MM.1S (cell line): ENCODE data around the gene ATG14.
"Not testable (repeated sequence)": the region's sequence is repeated elsewhere in the genome, so short reads cannot be mapped to it uniquely, and the experiment has no call there.

ENCODE experiments used
- DNase-seq: peaks from one replicate; pipeline ENCODE4 v3.0.0-alpha.2; 2015
- H2AFZ ChIP-seq: fragments of 300-600 bp; sonication (generic); 2 replicates; pipeline ENCODE4 v1.6.0; 2016; ENCODE audit warnings: antibody characterized with exemption, low read length
- H3F3A ChIP-seq: fragments of 300-600 bp; sonication (generic); 2 replicates; pipeline ENCODE4 v1.6.1; 2016; ENCODE audit warnings: mild to moderate bottlenecking, antibody characterized with exemption, low read length, moderate library complexity, mixed read lengths; ENCODE audit not compliant: insufficient read depth
- H3K27ac ChIP-seq: fragments of 300-600 bp; sonication (generic); 2 replicates; pipeline ENCODE4 v1.5.1; 2016; ENCODE audit warnings: mild to moderate bottlenecking, low read length
- H3K27me3 ChIP-seq: fragments of 300-600 bp; sonication (generic); replicated peaks from 2 replicates; pipeline ENCODE4 v1.6.0; 2016; ENCODE audit warnings: low read length; ENCODE audit not compliant: insufficient read depth
- H3K36me3 ChIP-seq: fragments of 300-600 bp; sonication (generic); replicated peaks from 2 replicates; pipeline ENCODE4 v1.6.1; 2016; ENCODE audit warnings: mild to moderate bottlenecking, low read length, mixed read lengths; ENCODE audit not compliant: insufficient read depth
- H3K4me1 ChIP-seq: fragments of 300-600 bp; sonication (generic); 2 replicates; pipeline ENCODE4 v1.6.1; 2016; ENCODE audit warnings: low read length, mixed read lengths
- H3K4me2 ChIP-seq: fragments of 300-600 bp; sonication (generic); 2 replicates; pipeline ENCODE4 v1.6.0; 2016; ENCODE audit warnings: low read depth, low read length
- H3K4me3 ChIP-seq: fragments of 300-600 bp; sonication (generic); 2 replicates; pipeline ENCODE4 v1.5.1; 2016; ENCODE audit warnings: low read length, mixed read lengths
- H3K79me2 ChIP-seq: fragments of 300-600 bp; sonication (generic); 2 replicates; pipeline ENCODE4 v1.6.1; 2016; ENCODE audit warnings: mixed run types, low read length, mixed read lengths
- H3K9ac ChIP-seq: fragments of 300-600 bp; sonication (generic); 2 replicates; pipeline ENCODE4 v1.6.1; 2016; ENCODE audit warnings: low read length, mixed read lengths
- H3K9me2 ChIP-seq: fragments of 300-600 bp; sonication (generic); replicated peaks from 2 replicates; pipeline ENCODE4 v1.6.1; 2016; ENCODE audit warnings: mild to moderate bottlenecking, low read length, mixed read lengths; ENCODE audit not compliant: insufficient read depth
- H3K9me3 ChIP-seq: fragments of 300-600 bp; sonication (generic); replicated peaks from 2 replicates; pipeline ENCODE4 v1.6.1; 2016; ENCODE audit warnings: mild to moderate bottlenecking, low read length, mixed read lengths; ENCODE audit not compliant: insufficient read depth
- H4K20me1 ChIP-seq: fragments of 300-600 bp; sonication (generic); 2 replicates; pipeline ENCODE4 v1.6.1; 2016; ENCODE audit warnings: mild to moderate bottlenecking, low read length, moderate library complexity, mixed read lengths; ENCODE audit not compliant: insufficient read depth
- CTCF ChIP-seq: fragments of 300-600 bp; sonication (generic); IDR thresholded peaks from 2 replicates; pipeline ENCODE4 v1.5.1; 2016; ENCODE audit warnings: antibody characterized with exemption, low read length, mixed read lengths
- EZH2 ChIP-seq: fragments of 300-600 bp; sonication (generic); optimal IDR thresholded peaks from 2 replicates; pipeline ENCODE3; 2017; ENCODE audit warnings: low read depth, mild to moderate bottlenecking, antibody characterized with exemption, low read length, mixed read lengths
- EZH2phosphoT487 ChIP-seq: fragments of 300-600 bp; sonication (generic); IDR thresholded peaks from 2 replicates; pipeline ENCODE4 v1.6.1; 2018; ENCODE audit warnings: antibody characterized with exemption, low read length

ATG14 gene

GRCh38 chr14:55347040-55347439 lies 64.6 kb downstream of the ATG14 start:
- Histone ChIP-seq H3K27ac (no peak overlapping the region), H3K9me3 (no peaks in the 10 kb centered on the region), H3K4me2 (no peak overlapping the region), H4K20me1 (no peaks in the 10 kb centered on the region), H2AFZ (no peak overlapping the region), H3K9me2 (no peaks in the 10 kb centered on the region), H3K27me3 (no peaks in the 10 kb centered on the region), H3F3A (no peaks in the 10 kb centered on the region), H3K79me2 (peaks cover 13% of the 10 kb centered on the region; the same call in 1 of the 2 replicates), H3K4me3 (no peak overlapping the region), H3K36me3 (no peaks in the 10 kb centered on the region), H3K9ac (no peak overlapping the region), H3K4me1 (no peaks in the 10 kb centered on the region)
- no peak for DNase-seq
- no peak for TF ChIP-seq EZH2
- no peak for TF ChIP-seq CTCF
- TF ChIP-seq EZH2phosphoT487: no peak

- not testable (repeated sequence) for H4K20me1 ChIP-seq, H3K9ac ChIP-seq, DNase-seq, H2AFZ ChIP-seq, H3K4me3 ChIP-seq, H3K36me3 ChIP-seq, H3K27me3 ChIP-seq, H3K4me2 ChIP-seq, H3K4me1 ChIP-seq, H3K9me2 ChIP-seq, H3K27ac ChIP-seq, H3F3A ChIP-seq, H3K9me3 ChIP-seq
- peaks cover 18% of the 10 kb centered on the region; the same call in 1 of the 2 replicates for H3K79me2 ChIP-seq
Measured at GRCh38 chr14:55344582-55345163, 67.0 kb downstream of the ATG14 start.

GRCh38 chr14:55341781-55342180 lies 69.8 kb downstream of the ATG14 start:
- H3K79me2 ChIP-seq: 0 out of 2 replicates have a peak, but pooled peaks cover 18% of the 10 kb centered on the region
- H3K9ac ChIP-seq: no peak overlapping the region
- H2AFZ ChIP-seq: no peak overlapping the region
- H3K4me1 ChIP-seq: 0 out of 2 replicates have a peak, but pooled peaks cover 11% of the 10 kb centered on the region
- no peaks in the 10 kb centered on the region for H3K9me3 ChIP-seq
- H3K9me2 ChIP-seq: no peaks in the 10 kb centered on the region
- no peak overlapping the region for H3K27ac ChIP-seq
- TF ChIP-seq EZH2phosphoT487: no peak
- TF ChIP-seq EZH2: no peak
- TF ChIP-seq CTCF: no peak
- no peaks in the 10 kb centered on the region; the same call in 1 of the 2 replicates for H3F3A ChIP-seq
- H3K27me3 ChIP-seq: no peaks in the 10 kb centered on the region
- no peak overlapping the region for H3K4me2 ChIP-seq
- no peaks in the 10 kb centered on the region for H4K20me1 ChIP-seq
- H3K4me3 ChIP-seq: no peak overlapping the region
- DNase-seq: no peak
- no peaks in the 10 kb centered on the region for H3K36me3 ChIP-seq

GRCh38 chr14:55340482-55340881 lies 71.1 kb downstream of the ATG14 start:
- Histone ChIP-seq H3K9ac (no peak overlapping the region), H3K4me3 (no peak overlapping the region), H3K27ac (no peak overlapping the region), H3K36me3 (no peaks in the 10 kb centered on the region), H3K4me1 (0 out of 2 replicates have a peak, but pooled peaks cover 11% of the 10 kb centered on the region), H3K9me2 (no peaks in the 10 kb centered on the region), H3K27me3 (no peaks in the 10 kb centered on the region), H3K9me3 (no peaks in the 10 kb centered on the region), H3K79me2 (0 out of 2 replicates have a peak, but pooled peaks cover 18% of the 10 kb centered on the region), H3K4me2 (no peak overlapping the region), H4K20me1 (no peaks in the 10 kb centered on the region), H2AFZ (no peak overlapping the region), H3F3A (no peaks in the 10 kb centered on the region; the same call in 1 of the 2 replicates)
- no peak for TF ChIP-seq CTCF
- no peak for TF ChIP-seq EZH2phosphoT487
- TF ChIP-seq EZH2: no peak
- DNase-seq: no peak
